BLaER1 (cell line): ENCODE results near the gene TNFAIP8.
A peak's percentile ranks its signal among the peaks of the same experiment; 100 is the strongest.

ENCODE experiments used
- H3K27ac ChIP-seq: shearing (Covaris generic); formaldehyde crosslinking; 2 replicates; pipeline ENCODE4 v1.8.1; 2022
- H3K27me3 ChIP-seq: shearing (Covaris generic); formaldehyde crosslinking; 2 replicates; pipeline ENCODE4 v1.8.1; 2022
- H3K36me3 ChIP-seq: shearing (Covaris generic); formaldehyde crosslinking; 2 replicates; pipeline ENCODE4 v1.8.1; 2022
- H3K4me1 ChIP-seq: shearing (Covaris generic); formaldehyde crosslinking; 2 replicates; pipeline ENCODE4 v1.8.1; 2022
- H3K4me2 ChIP-seq: shearing (Covaris generic); formaldehyde crosslinking; 2 replicates; pipeline ENCODE4 v1.8.1; 2022
- H3K4me3 ChIP-seq: shearing (Covaris generic); formaldehyde crosslinking; 2 replicates; pipeline ENCODE4 v1.8.1; 2022
- H3K9ac ChIP-seq: shearing (Covaris generic); formaldehyde crosslinking; 2 replicates; pipeline ENCODE4 v1.8.1; 2022
- H3K9me3 ChIP-seq: shearing (Covaris generic); formaldehyde crosslinking; 2 replicates; pipeline ENCODE4 v1.8.1; 2022
- H4K20me1 ChIP-seq: shearing (Covaris generic); formaldehyde crosslinking; 2 replicates; pipeline ENCODE4 v1.8.1; 2022
- Cebpa-rat ChIP-seq: shearing (Covaris generic); IDR thresholded peaks from 2 replicates; pipeline ENCODE4 v1.8.1; 2022

TNFAIP8 gene

GRCh38 chr5:119387945-119388618 lies 32.3 kb downstream of the TNFAIP8 start:
- no peak for TF ChIP-seq Cebpa-rat
- H3K4me1 ChIP-seq, result peaks cover 15% of the 10 kb centered on the region
- H3K9ac ChIP-seq, result no peak overlapping the region
- no peak overlapping the region for H3K4me3 ChIP-seq
- no peaks in the 10 kb centered on the region for H3K9me3 ChIP-seq
- H3K27ac ChIP-seq, result no peak overlapping the region
- H3K4me2 ChIP-seq, result no peak overlapping the region
- H3K27me3 ChIP-seq, result no peaks in the 10 kb centered on the region
- peaks cover 14% of the 10 kb centered on the region for H3K36me3 ChIP-seq
- H4K20me1 ChIP-seq, result no peaks in the 10 kb centered on the region

DNA sequence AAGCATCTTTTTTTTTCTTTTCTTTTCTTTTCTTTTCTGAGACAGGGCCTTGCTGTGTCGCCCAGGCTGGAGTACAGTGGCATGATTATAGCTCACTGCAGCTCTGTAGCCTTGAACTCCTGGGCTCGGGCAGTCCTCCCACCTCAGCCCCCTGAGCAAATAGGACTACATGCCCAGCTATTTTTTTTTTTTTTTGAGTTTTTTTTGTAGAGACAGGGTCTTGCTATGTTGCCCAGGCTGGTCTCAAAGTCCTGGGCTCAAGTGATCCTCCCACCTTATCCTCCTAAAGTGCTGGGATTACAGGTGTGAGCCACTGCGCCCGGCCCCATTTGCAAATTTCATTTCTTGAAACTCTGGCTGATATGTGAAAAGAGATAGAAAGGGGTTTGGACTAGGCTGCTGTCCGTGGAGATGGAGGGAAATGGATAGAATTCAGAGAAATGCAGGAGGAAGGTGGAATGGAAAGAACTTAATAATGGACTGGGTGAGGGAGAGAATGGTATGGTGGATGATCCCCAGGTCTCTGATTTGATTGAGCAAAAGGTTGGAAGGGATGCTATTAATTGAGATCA lies 32.9 kb downstream of the TNFAIP8 start:
- Histone ChIP-seq H4K20me1 (no peaks in the 10 kb centered on the region), H3K4me1 (peaks cover 15% of the 10 kb centered on the region), H3K27ac (no peak overlapping the region)

DNA sequence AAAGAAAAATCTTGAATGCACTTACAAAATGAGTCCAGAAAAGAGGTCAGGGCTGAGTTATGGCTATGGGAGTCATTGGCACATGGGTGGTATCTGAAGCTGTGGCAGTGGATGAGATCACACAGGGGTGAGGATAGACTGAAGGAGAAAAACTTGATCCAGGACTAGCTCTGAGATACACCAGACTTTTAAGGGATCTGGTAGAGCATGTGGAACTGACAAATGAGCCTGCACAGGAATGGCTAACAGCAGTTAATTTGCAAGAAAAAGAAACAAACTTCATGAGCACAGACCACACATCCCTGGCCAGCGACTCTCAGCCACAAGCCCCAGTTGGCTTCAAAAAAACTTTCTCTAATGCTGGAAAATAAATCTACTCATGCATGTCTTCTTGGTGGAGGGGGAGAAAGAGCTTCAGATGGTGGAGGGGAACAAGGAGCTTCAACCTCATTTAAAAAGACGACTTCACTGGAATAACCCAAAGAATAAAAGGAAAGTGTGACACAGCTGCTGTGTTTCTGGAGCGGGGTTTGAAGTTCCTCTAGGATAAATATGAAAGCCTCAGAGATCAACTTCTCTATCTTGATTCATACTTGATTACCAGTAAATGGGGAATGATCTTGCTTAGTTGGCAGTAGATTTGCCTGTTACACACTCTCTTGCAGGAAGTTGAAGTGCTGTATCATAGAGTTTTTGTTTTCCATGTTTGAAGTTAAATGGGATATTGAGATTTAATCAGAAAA lies 33.6 kb downstream of the TNFAIP8 start:
- peak overlapping the region; percentile 23 for H3K4me2 ChIP-seq
- H3K27me3 ChIP-seq, result no peaks in the 10 kb centered on the region
- TF ChIP-seq Cebpa-rat, result no peak
- no peak overlapping the region for H3K4me3 ChIP-seq
- H4K20me1 ChIP-seq, result no peaks in the 10 kb centered on the region
- H3K36me3 ChIP-seq, result peaks cover 23% of the 10 kb centered on the region
- peaks cover 15% of the 10 kb centered on the region for H3K4me1 ChIP-seq
- no peak overlapping the region for H3K9ac ChIP-seq
- no peaks in the 10 kb centered on the region for H3K9me3 ChIP-seq
- H3K27ac ChIP-seq, result no peak overlapping the region

More for the DNA sequence above, 32.9 kb downstream of the TNFAIP8 start:
- no peaks in the 10 kb centered on the region for H3K27me3 ChIP-seq
- H3K9me3 ChIP-seq, result no peaks in the 10 kb centered on the region
- peaks cover 21% of the 10 kb centered on the region for H3K36me3 ChIP-seq
- TF ChIP-seq Cebpa-rat, result no peak
- peak overlapping the region; percentile 23 for H3K4me2 ChIP-seq
- no peak overlapping the region for H3K4me3 ChIP-seq
- H3K9ac ChIP-seq, result no peak overlapping the region

- no peak overlapping the region for H3K27ac ChIP-seq
Measured at GRCh38 chr5:119390404-119390803, 34.6 kb downstream of the TNFAIP8 start.

DNA sequence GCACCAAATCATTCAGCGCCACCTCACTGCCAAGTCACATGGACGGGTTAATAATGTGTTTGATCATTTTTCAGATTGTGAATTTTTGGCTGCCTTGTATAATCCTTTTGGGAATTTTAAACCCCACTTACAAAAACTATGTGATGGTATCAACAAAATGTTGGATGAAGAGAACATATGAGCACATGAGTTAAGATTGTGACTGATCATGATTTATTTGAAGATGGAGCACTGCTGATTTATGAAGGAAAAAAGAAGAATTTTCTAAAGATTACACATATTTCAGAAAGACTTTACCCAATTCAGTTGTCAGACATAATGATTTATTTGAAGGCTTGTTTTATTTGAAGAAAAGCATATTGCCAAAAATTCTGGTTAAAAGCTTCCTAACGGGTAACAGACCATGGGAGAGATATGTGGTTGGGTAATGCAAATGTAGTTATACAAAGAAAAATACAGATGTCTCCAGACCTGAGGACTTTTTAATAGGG lies 37.4 kb downstream of the TNFAIP8 start:
- no peak overlapping the region for H3K27ac ChIP-seq
- no peaks in the 10 kb centered on the region for H4K20me1 ChIP-seq
- no peaks in the 10 kb centered on the region for H3K9me3 ChIP-seq
- no peak overlapping the region for H3K9ac ChIP-seq
- H3K36me3 ChIP-seq, result peaks cover 35% of the 10 kb centered on the region
- H3K4me2 ChIP-seq, result no peak overlapping the region
- peaks cover 15% of the 10 kb centered on the region for H3K4me1 ChIP-seq
- no peak overlapping the region for H3K4me3 ChIP-seq
- no peak for TF ChIP-seq Cebpa-rat
- no peaks in the 10 kb centered on the region for H3K27me3 ChIP-seq

More at GRCh38 chr5:119390404-119390803, 34.6 kb downstream of the TNFAIP8 start:
- no peak for TF ChIP-seq Cebpa-rat
- Histone ChIP-seq H4K20me1 (no peaks in the 10 kb centered on the region), H3K9me3 (no peaks in the 10 kb centered on the region), H3K4me3 (no peak overlapping the region), H3K9ac (no peak overlapping the region), H3K27me3 (no peaks in the 10 kb centered on the region), H3K4me1 (peaks cover 15% of the 10 kb centered on the region), H3K4me2 (no peak overlapping the region), H3K36me3 (peaks cover 32% of the 10 kb centered on the region)

GRCh38 chr5:119393746-119394145 lies 37.9 kb downstream of the TNFAIP8 start:
- no peaks in the 10 kb centered on the region for H3K9me3 ChIP-seq
- H3K4me1 ChIP-seq, result peaks cover 11% of the 10 kb centered on the region
- H3K9ac ChIP-seq, result no peak overlapping the region
- H3K4me2 ChIP-seq, result no peak overlapping the region
- TF ChIP-seq Cebpa-rat, result no peak
- H3K27me3 ChIP-seq, result no peaks in the 10 kb centered on the region
- no peak overlapping the region for H3K27ac ChIP-seq
- H3K4me3 ChIP-seq, result no peak overlapping the region
- no peaks in the 10 kb centered on the region for H4K20me1 ChIP-seq
- H3K36me3 ChIP-seq, result peaks cover 35% of the 10 kb centered on the region

DNA sequence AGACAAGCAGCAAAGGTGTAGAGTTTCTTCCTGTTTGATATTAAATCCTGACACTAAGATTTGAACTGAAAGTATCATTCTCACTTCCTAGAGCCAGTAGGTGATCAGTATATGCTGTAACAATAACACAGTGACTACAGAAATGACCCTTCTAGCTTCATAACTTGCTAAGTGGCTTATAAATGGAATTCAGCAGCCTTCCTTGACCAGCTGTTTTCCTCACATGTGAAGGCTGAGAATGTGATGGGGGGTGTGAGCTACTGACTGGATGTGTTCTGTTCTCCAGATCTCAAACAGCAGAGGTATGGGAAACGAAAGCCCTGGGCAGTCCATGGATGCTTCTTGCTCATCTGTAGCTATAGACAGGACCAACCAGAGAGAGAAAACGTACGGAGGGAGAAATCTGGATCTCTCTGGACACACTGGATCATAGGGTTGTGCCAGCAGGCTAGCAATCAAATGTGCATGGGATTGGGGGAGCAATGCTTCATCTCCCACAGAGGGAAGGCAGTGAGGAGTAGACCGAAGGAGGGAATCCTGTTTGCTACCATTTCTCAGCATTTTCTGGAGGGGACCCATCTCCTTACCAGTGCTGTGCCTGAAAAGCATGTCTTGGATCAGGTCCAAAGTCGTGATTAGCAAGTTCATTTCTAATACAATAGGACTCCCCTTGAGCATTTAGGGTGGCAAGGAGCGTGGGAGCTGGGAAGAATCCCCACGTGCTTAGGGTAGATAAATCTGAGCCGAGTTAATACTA lies 39.4 kb downstream of the TNFAIP8 start:
- no peak overlapping the region for H3K4me2 ChIP-seq
- H3K36me3 ChIP-seq, result peaks cover 35% of the 10 kb centered on the region
- H4K20me1 ChIP-seq, result no peaks in the 10 kb centered on the region
- H3K9me3 ChIP-seq, result no peaks in the 10 kb centered on the region
- no peak for TF ChIP-seq Cebpa-rat
- H3K27ac ChIP-seq, result no peak overlapping the region
- H3K4me1 ChIP-seq, result peaks cover 5% of the 10 kb centered on the region
- H3K4me3 ChIP-seq, result no peak overlapping the region
- H3K27me3 ChIP-seq, result no peaks in the 10 kb centered on the region
- H3K9ac ChIP-seq, result no peak overlapping the region

DNA sequence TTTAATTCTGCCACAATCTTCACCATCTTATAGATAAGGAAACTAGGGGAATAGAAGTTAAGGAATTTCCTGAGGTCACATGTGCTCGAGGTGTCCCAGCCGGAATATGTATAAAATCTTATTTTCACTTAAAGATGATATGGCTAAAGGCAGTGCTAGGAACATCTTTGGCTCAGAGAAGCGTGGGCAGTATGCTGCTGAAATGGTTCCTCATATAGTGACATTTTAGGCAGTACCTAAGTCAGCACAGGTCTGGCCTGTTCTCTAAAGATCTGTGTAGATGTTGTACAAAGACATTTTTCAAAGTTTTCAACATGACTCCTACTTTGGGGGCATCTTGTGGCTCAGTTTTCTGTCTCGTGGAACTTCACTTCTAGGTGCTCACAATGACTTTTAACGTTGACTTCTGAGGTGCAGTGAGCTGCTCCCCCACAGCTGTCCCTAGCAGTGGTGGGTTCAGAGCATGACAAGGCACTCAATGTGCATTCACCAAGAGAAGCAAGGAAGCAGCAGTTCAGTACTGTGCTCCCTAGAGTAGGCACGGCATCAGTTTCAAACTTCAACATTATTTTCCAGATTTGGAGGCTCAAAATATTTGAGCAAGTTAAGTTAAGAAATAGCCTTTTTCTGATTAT lies 40.3 kb downstream of the TNFAIP8 start:
- no peak overlapping the region for H3K4me2 ChIP-seq
- peaks cover 5% of the 10 kb centered on the region for H3K4me1 ChIP-seq
- H3K4me3 ChIP-seq, result no peak overlapping the region

More for the DNA sequence above, 40.3 kb downstream of the TNFAIP8 start:
- H3K9ac ChIP-seq, result no peak overlapping the region
- peaks cover 31% of the 10 kb centered on the region for H3K36me3 ChIP-seq
- H3K9me3 ChIP-seq, result no peaks in the 10 kb centered on the region
- no peak for TF ChIP-seq Cebpa-rat
- H3K27ac ChIP-seq, result no peak overlapping the region
- no peaks in the 10 kb centered on the region for H3K27me3 ChIP-seq
- no peaks in the 10 kb centered on the region for H4K20me1 ChIP-seq
